GM08714 (cell line): Measurements from ENCODE around the gene TIMM17B.

ENCODE experiments used
- H3K4me3 ChIP-seq: fragments of 200-500 bp; sonication (Bioruptor generic); 2 replicates; pipeline ENCODE4 v1.5.1; 2014; ENCODE audit warnings: mild to moderate bottlenecking, low read length, inconsistent platforms
- ZNF274 ChIP-seq: IDR thresholded peaks from 2 replicates; pipeline ENCODE4 v1.6.1; 2012; ENCODE audit warnings: mild to moderate bottlenecking, low read depth, low read length

The TIMM17B gene

DNA sequence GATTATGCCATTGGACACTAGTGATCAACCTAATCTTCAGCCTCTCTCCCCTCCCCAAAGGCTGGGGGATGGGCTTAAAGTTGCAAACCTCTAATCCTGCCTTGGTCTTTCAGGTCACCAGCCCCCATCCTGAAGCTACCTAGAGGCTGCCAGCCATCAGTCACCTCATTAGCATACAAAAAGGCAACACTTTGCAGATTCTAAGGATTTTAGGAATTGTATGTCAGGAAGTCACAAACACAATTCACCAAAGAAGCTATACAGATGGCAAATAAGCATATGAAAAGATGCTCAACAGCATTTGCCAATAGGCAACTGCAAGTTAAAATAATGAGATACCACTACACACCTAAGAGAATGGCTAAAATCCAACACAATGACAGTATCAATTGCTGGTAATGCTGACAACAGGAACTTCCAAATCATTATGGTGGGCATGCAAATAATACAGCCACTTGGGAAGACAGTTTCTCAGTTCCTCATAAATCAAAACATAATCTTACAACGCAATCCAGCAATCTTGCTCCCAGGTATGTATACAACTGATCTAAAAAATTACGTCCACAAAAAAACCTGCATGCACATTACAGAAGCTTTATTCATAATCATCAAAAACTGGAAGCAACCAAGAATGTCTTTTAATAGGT, 30.3 kb upstream of the TIMM17B start:
- TF ChIP-seq ZNF274, result no peak
- no peak overlapping the region for H3K4me3 ChIP-seq

DNA sequence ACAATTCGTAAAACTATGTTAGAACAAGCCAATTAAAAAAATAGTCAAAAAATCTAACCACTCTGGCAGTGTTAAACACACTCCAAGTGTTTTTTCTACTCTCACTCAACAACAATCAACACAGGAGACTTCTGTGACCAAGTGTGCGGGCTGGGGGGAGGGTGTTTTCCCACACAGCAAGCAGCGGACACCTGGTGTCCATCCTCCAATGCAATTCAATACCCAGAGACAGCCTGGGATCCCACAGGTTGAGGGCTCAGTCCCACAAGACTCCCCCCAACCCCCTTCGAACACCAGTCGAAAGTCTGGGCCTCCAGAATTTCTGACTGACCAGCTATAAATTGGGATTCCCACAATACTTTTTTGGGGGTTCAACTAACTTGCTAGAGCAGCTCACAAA, 29.6 kb upstream of the TIMM17B start:
- H3K4me3 ChIP-seq, result no peak overlapping the region
- TF ChIP-seq ZNF274, result no peak

- H3K4me3 ChIP-seq, result no peak overlapping the region
- no peak for TF ChIP-seq ZNF274
These were observed 26.7 kb upstream of the TIMM17B start for GRCh38 chrX:48924270-48924669.

DNA sequence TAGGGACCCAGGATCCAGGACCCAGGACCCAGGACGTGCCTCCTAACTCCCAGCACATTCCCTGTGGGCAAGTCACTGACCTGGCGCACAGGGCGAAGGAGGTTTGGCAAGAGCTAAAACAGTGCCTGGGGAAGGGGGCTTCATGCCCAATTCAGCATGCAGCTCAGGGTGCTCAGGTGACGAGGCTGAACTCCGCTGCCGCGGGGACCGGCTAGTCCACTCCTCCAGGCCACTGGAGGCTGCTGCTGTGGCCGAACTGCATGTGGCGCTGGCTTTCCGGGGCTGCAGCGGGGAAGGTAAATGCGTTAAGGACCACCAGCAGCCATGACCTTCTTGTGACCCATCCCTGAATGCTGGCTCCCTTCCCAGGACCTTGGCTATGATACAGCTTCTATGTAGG, 26.2 kb upstream of the TIMM17B start:
- no peak overlapping the region for H3K4me3 ChIP-seq
- no peak for TF ChIP-seq ZNF274

- no peak overlapping the region for H3K4me3 ChIP-seq
- no peak for TF ChIP-seq ZNF274
These were observed 23.1 kb upstream of the TIMM17B start for GRCh38 chrX:48920718-48921104.

DNA sequence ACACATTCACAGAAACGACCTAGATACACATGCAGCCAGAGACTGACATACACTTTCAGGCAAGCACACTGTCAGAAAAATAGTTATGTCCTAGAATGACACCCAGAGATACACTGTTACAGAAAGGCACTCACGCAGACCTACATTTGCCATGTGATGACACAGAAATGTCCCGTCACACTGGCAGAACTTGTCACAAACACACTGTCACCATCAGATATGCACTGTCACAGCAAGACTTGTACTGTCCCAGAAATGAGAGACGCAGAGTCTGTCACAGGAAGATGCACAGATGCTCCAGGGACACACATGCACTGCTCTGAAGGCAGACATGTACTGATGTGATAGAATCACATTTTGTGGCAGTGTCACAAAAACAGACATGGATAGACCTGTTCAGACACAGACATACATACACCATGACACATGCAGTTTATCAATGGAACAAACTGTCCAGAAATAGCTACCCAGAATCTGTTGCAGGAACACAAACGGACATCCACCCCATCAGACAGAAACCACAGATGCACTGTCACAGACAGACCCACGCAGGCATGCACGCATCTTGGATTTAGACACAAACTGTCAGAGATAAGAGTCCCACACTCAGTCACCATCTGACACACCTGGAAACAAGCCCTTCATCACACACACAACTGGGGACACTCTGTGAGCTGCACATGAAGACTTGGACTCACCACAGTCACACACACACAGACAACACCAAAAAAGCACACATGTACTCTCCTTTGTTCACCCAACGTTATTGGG, 22.6 kb upstream of the TIMM17B start:
- no peak overlapping the region; the same call in 1 of the 2 replicates for H3K4me3 ChIP-seq
- no peak for TF ChIP-seq ZNF274

- TF ChIP-seq ZNF274, result no peak
- H3K4me3 ChIP-seq, result peak overlapping the region; percentile 23; the same call in 1 of the 2 replicates
These were observed 21.8 kb upstream of the TIMM17B start for GRCh38 chrX:48919360-48919841.

- H3K4me3 ChIP-seq, result peak within 1 kb of the TSS; percentile 84
- TF ChIP-seq ZNF274, result no peak
These were observed 21.2 kb upstream of the TIMM17B start, which contains the start of gene PIM2 for GRCh38 chrX:48918643-48919340. TSS of gene PIM2 (minus strand) at chrX:48919024. CDS start at chrX:48918834, 190 bp downstream.

GRCh38 chrX:48918301-48918642, 20.7 kb upstream of the TIMM17B start:
- TF ChIP-seq ZNF274, result no peak
- peak overlapping the region; percentile 84 for H3K4me3 ChIP-seq

GRCh38 chrX:48917139-48918001, 19.8 kb upstream of the TIMM17B start:
- H3K4me3 ChIP-seq, result peak overlapping the region; percentile 84
- TF ChIP-seq ZNF274, result no peak

DNA sequence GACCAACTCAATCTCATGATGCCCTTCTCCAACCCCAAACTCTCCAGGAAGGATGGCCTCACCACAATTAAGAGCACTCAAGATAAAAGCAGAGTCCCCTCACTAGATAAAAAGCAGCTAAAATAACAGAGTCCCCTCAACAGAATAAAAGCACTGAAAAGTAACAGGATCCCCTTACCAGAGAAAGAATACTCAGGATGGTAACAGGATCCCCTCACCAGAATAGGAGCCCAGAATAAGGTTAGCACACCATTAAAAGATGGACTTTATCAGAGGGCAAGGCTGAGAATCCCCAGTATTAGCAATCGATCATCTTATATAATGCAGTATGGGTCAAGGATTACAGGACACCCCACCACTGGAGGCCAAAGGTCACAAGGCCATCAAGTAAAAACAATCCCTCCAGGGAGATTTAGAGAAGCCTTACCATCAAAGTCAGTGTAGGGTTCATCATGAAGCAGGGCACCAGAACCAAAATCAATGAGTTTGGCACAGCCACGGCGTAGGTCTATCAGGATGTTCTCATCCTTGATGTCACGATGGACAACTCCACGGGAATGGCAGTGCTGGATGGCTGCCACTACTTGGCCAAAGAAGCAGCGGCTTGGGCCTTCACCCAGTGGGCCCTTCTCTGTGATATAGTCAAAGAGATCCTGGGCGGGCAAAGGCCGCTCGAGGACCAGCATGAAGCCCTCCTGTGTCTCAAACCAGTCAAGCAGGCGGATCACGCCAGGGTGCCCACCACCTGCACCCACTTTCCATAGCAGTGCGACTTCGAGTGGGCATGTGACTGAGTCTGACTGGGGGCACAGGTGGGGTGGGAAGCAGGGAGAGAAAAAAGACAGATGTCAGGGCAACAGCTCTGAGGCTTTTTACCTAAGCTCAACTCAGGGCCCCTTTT, 17.3 kb upstream of the TIMM17B start:
- no peak for TF ChIP-seq ZNF274
- H3K4me3 ChIP-seq, result no peak overlapping the region

DNA sequence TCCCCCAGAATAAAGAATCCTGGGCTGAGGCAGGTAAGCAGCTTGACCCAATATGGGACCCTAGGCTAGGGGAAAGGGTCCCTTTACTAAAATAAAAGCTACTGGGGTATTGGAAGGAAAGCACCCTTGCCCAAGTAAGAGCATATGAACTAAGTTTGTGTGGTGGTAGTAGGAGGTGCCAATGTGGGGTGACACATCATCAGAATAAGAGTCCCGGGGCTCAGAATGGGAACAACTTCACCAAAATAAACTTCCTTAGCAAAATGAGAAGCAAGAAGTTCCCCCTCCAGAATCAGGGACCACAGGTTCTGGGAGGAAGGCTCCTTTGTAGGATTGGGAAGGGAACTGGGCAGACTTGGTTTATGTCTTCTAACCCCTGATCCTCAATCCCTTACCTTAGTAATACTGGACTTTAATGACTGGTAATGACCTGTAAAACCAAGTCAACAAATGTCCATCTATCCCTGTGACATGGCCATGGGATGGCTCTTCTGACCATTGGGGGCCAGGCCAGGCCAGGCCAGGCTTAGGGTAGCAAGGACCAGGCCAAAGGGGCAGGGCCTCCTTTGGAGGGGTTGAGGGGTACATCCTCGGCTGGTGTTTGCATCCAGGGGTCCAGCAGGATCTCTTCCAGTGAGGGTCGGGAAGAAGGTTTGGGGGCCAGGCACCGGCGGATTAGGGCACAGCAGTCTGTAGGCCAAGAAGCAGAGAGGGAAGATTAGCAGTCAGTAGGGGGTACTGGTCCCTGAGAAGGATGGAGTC, 16.2 kb upstream of the TIMM17B start:
- no peak for TF ChIP-seq ZNF274
- H3K4me3 ChIP-seq, result no peak overlapping the region
